ENCODE data around the gene DBP. TPM values are rescaled to one million over a fixed set of nuclear protein-coding genes. Genes with fewer than 3 reads are reported as not detected.

The DBP gene
- total and polyA plus RNA-seq, 2 donors (not counting 1 experiment from before 2014, with no cell fraction given) = 4.8 to 23.6 TPM

DNA sequence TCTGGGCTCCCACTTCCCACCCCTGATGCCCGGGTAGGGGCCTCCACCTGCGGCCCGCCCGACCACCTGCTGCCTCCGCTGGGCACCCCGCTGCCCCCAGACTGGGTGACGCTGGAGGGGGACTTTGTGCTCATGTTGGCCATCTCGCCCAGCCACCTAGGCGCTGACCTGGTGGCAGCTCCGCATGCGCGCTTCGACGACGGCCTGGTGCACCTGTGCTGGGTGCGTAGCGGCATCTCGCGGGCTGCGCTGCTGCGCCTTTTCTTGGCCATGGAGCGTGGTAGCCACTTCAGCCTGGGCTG lies 7.9 kb downstream of the DBP start:
- Histone ChIP-seq H3K27me3 (ENCODE audit: control insufficient read depth, insufficient read depth, low read length) (no peaks in the 10 kb centered on the region), H3K27ac (ENCODE audit: insufficient read depth, low read length) (no peak overlapping the region), H3K9me3 (ENCODE audit: control insufficient read depth, insufficient read depth, low read depth, low read length) (no peaks in the 10 kb centered on the region), H3K4me1 (ENCODE audit: control insufficient read depth, extremely low read depth, insufficient read depth, low read length) (peaks cover 25% of the 10 kb centered on the region), H4K20me1 (ENCODE audit: control insufficient read depth, extremely low read depth, insufficient read depth, low read length) (no peaks in the 10 kb centered on the region), H2AFZ (ENCODE audit: low read length) (no peak overlapping the region), H3K79me2 (ENCODE audit: control insufficient read depth, insufficient read depth, low read length) (no peaks in the 10 kb centered on the region), H3K4me2 (ENCODE audit: extremely low read depth, insufficient read depth, low read length) (no peak overlapping the region), H3K4me3 (replicated peaks in 1 of 4; ENCODE audit: control extremely low read depth in 1 of 4, insufficient read depth in 1 of 4, low read depth in 3 of 4, low read length in 4 of 4) (no peak overlapping the region), H3K36me3 (ENCODE audit: control insufficient read depth, insufficient read depth, low read length) (peaks cover 4% of the 10 kb centered on the region), H3K9ac (ENCODE audit: insufficient read depth, low read length) (no peak overlapping the region)
- no peak for TF ChIP-seq EZH2 (IDR thresholded peaks at IDR 0.05; ENCODE audit: low read length, missing control alignments)
- TF ChIP-seq, protein P1, sequence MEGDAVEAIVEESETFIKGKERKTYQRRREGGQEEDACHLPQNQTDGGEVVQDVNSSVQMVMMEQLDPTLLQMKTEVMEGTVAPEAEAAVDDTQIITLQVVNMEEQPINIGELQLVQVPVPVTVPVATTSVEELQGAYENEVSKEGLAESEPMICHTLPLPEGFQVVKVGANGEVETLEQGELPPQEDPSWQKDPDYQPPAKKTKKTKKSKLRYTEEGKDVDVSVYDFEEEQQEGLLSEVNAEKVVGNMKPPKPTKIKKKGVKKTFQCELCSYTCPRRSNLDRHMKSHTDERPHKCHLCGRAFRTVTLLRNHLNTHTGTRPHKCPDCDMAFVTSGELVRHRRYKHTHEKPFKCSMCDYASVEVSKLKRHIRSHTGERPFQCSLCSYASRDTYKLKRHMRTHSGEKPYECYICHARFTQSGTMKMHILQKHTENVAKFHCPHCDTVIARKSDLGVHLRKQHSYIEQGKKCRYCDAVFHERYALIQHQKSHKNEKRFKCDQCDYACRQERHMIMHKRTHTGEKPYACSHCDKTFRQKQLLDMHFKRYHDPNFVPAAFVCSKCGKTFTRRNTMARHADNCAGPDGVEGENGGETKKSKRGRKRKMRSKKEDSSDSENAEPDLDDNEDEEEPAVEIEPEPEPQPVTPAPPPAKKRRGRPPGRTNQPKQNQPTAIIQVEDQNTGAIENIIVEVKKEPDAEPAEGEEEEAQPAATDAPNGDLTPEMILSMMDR (conservative IDR thresholded peaks at IDR 0.05 in 1 of 2, IDR thresholded peaks at IDR 0.05 in 1 of 2; ENCODE audit: low read depth in 1 of 2, low read length in 2 of 2) = no peak
- no peak for DNase-seq (ENCODE audit: low read depth in 2 of 2)

DNA sequence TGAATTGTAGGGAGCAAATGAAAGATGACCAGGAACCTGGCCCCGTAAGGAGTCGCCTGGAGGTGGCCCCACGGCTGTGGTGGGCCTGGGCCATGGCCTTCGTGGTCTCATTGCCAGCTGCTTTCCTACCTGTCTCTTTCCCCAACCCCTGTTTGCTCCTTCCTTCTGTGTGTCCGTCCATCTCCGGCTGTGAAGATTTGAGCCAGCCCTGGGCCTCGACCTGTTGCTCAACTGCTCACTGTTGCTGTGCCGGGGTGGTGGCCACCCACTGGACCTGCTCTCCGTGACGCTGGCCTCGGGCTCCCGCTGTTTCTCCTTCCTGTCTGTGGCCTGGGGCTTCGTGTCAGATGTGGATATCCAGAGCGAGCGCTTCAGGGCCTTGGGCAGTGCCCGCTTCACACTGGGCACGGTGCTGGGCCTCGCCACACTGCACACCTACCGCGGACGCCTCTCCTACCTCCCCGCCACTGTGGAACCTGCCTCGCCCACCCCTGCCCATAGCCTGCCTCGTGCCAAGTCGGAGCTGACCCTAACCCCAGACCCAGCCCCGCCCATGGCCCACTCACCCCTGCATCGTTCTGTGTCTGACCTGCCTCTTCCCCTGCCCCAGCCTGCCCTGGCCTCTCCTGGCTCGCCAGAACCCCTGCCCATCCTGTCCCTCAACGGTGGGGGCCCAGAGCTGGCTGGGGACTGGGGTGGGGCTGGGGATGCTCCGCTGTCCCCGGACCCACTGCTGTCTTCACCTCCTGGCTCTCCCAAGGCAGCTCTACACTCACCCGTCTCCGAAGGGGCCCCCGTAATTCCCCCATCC lies 8.5 kb downstream of the DBP start:
- Histone ChIP-seq H3K9ac (ENCODE audit: insufficient read depth, low read length) (no peak overlapping the region), H2AFZ (ENCODE audit: low read length) (no peak overlapping the region), H3K36me3 (ENCODE audit: control insufficient read depth, insufficient read depth, low read length) (peaks cover 4% of the 10 kb centered on the region), H3K27ac (ENCODE audit: insufficient read depth, low read length) (no peak overlapping the region), H3K27me3 (ENCODE audit: control insufficient read depth, insufficient read depth, low read length) (no peaks in the 10 kb centered on the region), H3K4me2 (ENCODE audit: extremely low read depth, insufficient read depth, low read length) (no peak overlapping the region), H4K20me1 (ENCODE audit: control insufficient read depth, extremely low read depth, insufficient read depth, low read length) (no peaks in the 10 kb centered on the region), H3K9me3 (ENCODE audit: control insufficient read depth, insufficient read depth, low read depth, low read length) (no peaks in the 10 kb centered on the region), H3K79me2 (ENCODE audit: control insufficient read depth, insufficient read depth, low read length) (no peaks in the 10 kb centered on the region), H3K4me1 (ENCODE audit: control insufficient read depth, extremely low read depth, insufficient read depth, low read length) (peaks cover 21% of the 10 kb centered on the region), H3K4me3 (replicated peaks in 1 of 4; ENCODE audit: control extremely low read depth in 1 of 4, insufficient read depth in 1 of 4, low read depth in 3 of 4, low read length in 4 of 4) (no peak overlapping the region)
- TF ChIP-seq, protein P1 (conservative IDR thresholded peaks at IDR 0.05 in 1 of 2, IDR thresholded peaks at IDR 0.05 in 1 of 2; ENCODE audit: low read depth in 1 of 2, low read length in 2 of 2) = no peak
- TF ChIP-seq EZH2 (IDR thresholded peaks at IDR 0.05; ENCODE audit: low read length, missing control alignments) = no peak
- DNase-seq (ENCODE audit: low read depth in 2 of 2) = no peak

GRCh38 chr19:48627865-48628314 lies 9.3 kb downstream of the DBP start:
- Histone ChIP-seq H3K4me2 (ENCODE audit: extremely low read depth, insufficient read depth, low read length) (no peak overlapping the region), H3K36me3 (ENCODE audit: control insufficient read depth, insufficient read depth, low read length) (peaks cover 4% of the 10 kb centered on the region), H3K27me3 (ENCODE audit: control insufficient read depth, insufficient read depth, low read length) (no peaks in the 10 kb centered on the region), H3K4me1 (ENCODE audit: control insufficient read depth, extremely low read depth, insufficient read depth, low read length) (peaks cover 20% of the 10 kb centered on the region), H3K9me3 (ENCODE audit: control insufficient read depth, insufficient read depth, low read depth, low read length) (no peaks in the 10 kb centered on the region), H3K4me3 (replicated peaks in 1 of 4; ENCODE audit: control extremely low read depth in 1 of 4, insufficient read depth in 1 of 4, low read depth in 3 of 4, low read length in 4 of 4) (no peak overlapping the region), H2AFZ (ENCODE audit: low read length) (no peak overlapping the region), H3K27ac (ENCODE audit: insufficient read depth, low read length) (no peak overlapping the region), H3K9ac (ENCODE audit: insufficient read depth, low read length) (no peak overlapping the region), H4K20me1 (ENCODE audit: control insufficient read depth, extremely low read depth, insufficient read depth, low read length) (no peaks in the 10 kb centered on the region), H3K79me2 (ENCODE audit: control insufficient read depth, insufficient read depth, low read length) (no peaks in the 10 kb centered on the region)
- TF ChIP-seq EZH2 (IDR thresholded peaks at IDR 0.05; ENCODE audit: low read length, missing control alignments) = no peak
- TF ChIP-seq, protein P1 (conservative IDR thresholded peaks at IDR 0.05 in 1 of 2, IDR thresholded peaks at IDR 0.05 in 1 of 2; ENCODE audit: low read depth in 1 of 2, low read length in 2 of 2) = no peak
- no peak for DNase-seq (ENCODE audit: low read depth in 2 of 2)
